ENCODE data around the gene ARHGAP22. TPM values are rescaled to one million over a fixed set of nuclear protein-coding genes. Genes with fewer than 3 reads are reported as not detected.

The ARHGAP22 gene
- total RNA-seq, 1 donor from 2014 or later = 5.1 TPM

GRCh38 chr10:48554246-48554645 is 50.6 kb downstream of the ARHGAP22 start:
- Mint-ChIP-seq H3K4me1 (ENCODE audit: unreplicated experiment) (peaks cover 4% of the 10 kb centered on the region), H3K27ac (no peak overlapping the region), H3K36me3 (no peaks in the 10 kb centered on the region), H3K4me3 (no peak overlapping the region), H3K9me3 (no peaks in the 10 kb centered on the region), H3K27me3 (peaks cover 3% of the 10 kb centered on the region)
- no peak for DNase-seq (ENCODE audit: extremely low spot score, unreplicated experiment)
- TF ChIP-seq, protein P1, sequence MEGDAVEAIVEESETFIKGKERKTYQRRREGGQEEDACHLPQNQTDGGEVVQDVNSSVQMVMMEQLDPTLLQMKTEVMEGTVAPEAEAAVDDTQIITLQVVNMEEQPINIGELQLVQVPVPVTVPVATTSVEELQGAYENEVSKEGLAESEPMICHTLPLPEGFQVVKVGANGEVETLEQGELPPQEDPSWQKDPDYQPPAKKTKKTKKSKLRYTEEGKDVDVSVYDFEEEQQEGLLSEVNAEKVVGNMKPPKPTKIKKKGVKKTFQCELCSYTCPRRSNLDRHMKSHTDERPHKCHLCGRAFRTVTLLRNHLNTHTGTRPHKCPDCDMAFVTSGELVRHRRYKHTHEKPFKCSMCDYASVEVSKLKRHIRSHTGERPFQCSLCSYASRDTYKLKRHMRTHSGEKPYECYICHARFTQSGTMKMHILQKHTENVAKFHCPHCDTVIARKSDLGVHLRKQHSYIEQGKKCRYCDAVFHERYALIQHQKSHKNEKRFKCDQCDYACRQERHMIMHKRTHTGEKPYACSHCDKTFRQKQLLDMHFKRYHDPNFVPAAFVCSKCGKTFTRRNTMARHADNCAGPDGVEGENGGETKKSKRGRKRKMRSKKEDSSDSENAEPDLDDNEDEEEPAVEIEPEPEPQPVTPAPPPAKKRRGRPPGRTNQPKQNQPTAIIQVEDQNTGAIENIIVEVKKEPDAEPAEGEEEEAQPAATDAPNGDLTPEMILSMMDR (conservative IDR thresholded peaks at IDR 0.05) = no peak

DNA sequence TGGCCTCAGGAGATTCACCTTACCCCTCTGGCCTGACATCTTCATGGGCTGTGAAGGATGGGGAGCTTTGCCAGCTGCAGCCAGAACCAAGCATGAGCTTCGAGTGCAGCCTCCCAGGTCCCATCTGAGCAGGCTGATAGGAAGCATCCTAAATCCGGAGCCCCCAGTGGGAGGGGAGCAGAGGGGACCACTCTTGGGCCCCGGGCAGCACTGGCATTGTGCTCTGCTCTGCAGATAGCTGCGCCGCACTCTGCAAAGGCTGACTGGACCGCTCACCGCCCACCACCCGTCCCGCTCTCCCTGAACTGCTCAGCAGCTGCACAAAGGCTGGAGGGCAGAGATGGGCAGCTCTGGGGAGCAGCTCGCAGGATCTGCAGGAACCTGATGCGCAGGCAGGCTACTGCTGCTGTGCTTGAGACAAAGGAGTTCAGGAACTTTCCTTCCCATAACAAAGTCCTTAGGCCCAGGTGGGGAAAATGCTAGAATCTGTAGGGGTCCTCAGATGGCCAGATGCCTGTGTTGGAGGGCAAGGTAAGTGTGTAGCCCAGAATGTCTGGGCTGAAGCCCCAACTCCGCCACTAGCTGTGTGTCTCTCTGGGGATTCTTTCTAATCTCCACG is 51.8 kb downstream of the ARHGAP22 start:
- Mint-ChIP-seq H3K27me3 (peaks cover 3% of the 10 kb centered on the region), H3K36me3 (no peaks in the 10 kb centered on the region), H3K27ac (no peak overlapping the region), H3K9me3 (no peaks in the 10 kb centered on the region), H3K4me3 (no peak overlapping the region), H3K4me1 (ENCODE audit: unreplicated experiment) (peaks cover 4% of the 10 kb centered on the region)
- DNase-seq (ENCODE audit: extremely low spot score, unreplicated experiment) = no peak
- TF ChIP-seq, protein P1 (conservative IDR thresholded peaks at IDR 0.05) = no peak

DNA sequence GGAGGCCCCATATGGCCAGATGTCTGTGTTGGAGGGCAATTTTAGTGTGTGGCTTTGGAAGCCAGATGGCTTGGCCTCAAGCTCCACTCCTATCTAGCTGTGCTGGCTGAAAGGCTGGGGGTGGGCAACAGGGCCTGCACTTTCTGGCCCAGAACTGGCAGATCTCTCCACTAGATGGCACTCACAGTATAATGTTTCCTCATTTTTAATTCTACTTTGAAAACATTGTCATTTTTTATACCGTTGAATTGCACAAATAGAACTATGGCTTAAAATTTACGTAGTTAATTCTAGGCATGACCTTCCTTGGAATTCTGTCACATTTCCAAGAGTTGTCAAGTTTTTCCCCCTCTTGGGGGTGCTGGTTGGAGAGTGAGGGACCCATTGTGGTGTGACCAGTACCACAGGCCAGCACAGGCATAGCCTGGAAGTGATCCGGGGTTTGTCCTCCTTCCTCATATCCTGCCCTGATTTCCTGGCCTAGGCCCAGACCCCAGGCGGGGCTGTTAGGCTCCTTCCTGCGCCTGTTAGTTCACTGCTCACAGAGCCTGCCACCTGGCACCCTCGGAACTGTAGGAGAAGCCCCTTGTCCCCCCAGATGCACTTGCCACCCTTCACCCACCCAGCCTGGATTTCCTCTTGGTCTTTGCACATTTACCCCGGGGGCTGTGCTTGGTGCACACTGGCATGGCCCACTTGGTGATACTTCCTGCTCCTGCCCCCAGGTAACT is 52.8 kb downstream of the ARHGAP22 start:
- DNase-seq (ENCODE audit: extremely low spot score, unreplicated experiment) = no peak
- H3K4me1 Mint-ChIP-seq (ENCODE audit: unreplicated experiment) = peaks cover 4% of the 10 kb centered on the region
- no peaks in the 10 kb centered on the region for H3K9me3 Mint-ChIP-seq
- no peaks in the 10 kb centered on the region for H3K36me3 Mint-ChIP-seq
- H3K27ac Mint-ChIP-seq = no peak overlapping the region
- H3K4me3 Mint-ChIP-seq = no peak overlapping the region
- peaks cover 3% of the 10 kb centered on the region for H3K27me3 Mint-ChIP-seq
- TF ChIP-seq, protein P1 (conservative IDR thresholded peaks at IDR 0.05) = peak; percentile 86

DNA sequence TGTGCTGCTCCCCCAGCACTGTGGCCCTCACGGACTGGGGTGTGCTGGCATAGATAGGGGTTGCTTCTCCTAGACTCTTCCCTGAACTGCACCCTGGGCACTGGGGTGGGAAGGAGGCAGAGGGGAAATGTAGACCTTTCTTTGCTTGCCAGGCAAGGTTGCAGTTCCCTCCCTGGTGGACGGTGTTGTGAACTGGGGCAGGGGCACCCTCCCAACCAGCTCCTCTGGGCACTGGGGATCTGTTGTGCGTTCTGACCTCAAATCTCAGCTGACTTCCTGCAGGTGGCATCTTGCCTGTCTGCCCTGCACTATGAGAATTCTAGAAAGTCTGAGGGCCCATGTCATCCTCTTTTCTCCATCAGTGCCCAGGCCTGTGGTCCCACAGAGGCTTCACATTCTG is 53.9 kb downstream of the ARHGAP22 start:
- no peak for DNase-seq (ENCODE audit: extremely low spot score, unreplicated experiment)
- no peak overlapping the region for H3K4me3 Mint-ChIP-seq
- H3K36me3 Mint-ChIP-seq = no peaks in the 10 kb centered on the region
- H3K27me3 Mint-ChIP-seq = peaks cover 3% of the 10 kb centered on the region
- no peak overlapping the region for H3K27ac Mint-ChIP-seq
- no peaks in the 10 kb centered on the region for H3K9me3 Mint-ChIP-seq
- TF ChIP-seq, protein P1 (conservative IDR thresholded peaks at IDR 0.05) = no peak
- peaks cover 4% of the 10 kb centered on the region for H3K4me1 Mint-ChIP-seq (ENCODE audit: unreplicated experiment)

DNA sequence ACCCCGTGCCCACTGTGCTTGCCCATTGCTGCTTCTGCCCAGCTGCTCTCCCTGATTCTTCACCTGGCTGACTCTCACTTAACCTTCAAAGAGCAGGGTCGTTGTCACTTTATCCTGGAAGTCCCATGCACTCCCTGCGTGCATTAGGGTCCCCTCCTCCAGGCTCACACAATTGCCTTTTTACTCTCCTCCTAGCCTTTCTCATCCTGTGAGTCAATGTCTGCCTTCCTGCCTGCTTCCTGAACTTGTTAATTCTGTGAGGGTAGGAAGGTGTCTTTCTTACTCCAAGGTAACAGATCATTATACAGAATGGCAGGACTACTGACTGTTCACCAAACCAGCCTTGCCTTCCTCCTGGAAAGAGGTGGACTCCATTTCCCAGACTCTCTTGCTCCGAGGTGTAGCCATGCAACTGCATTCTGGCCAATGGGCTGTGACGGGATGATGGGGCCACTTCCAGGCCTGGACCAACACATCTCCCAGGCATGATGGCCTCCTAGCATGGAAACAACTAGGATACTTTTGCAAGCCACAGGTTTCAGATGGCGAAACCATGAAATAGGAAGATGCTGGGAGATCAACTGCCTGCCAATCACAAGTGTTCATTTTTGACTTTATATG is 54.7 kb downstream of the ARHGAP22 start:
- no peak overlapping the region for H3K4me3 Mint-ChIP-seq
- TF ChIP-seq, protein P1 (conservative IDR thresholded peaks at IDR 0.05) = no peak
- H3K27me3 Mint-ChIP-seq = peaks cover 3% of the 10 kb centered on the region
- H3K27ac Mint-ChIP-seq = no peak overlapping the region
- peaks cover 4% of the 10 kb centered on the region for H3K4me1 Mint-ChIP-seq (ENCODE audit: unreplicated experiment)
- DNase-seq (ENCODE audit: extremely low spot score, unreplicated experiment) = no peak
- H3K9me3 Mint-ChIP-seq = no peaks in the 10 kb centered on the region
- H3K36me3 Mint-ChIP-seq = no peaks in the 10 kb centered on the region
